CD4-positive, alpha-beta T cell treated with Interleukin-4 for 1 hour (primary cell): ENCODE data around the gene CLEC2B.
"Not testable (repeated sequence)": the region's sequence is repeated elsewhere in the genome, so short reads cannot be mapped to it uniquely, and the experiment has no call there.

ENCODE experiments used
- DNase-seq, 2 donors: peaks; one replicate each; pipeline ENCODE4 v3.0.0-alpha.2; 2020 to 2022

The CLEC2B gene

DNA sequence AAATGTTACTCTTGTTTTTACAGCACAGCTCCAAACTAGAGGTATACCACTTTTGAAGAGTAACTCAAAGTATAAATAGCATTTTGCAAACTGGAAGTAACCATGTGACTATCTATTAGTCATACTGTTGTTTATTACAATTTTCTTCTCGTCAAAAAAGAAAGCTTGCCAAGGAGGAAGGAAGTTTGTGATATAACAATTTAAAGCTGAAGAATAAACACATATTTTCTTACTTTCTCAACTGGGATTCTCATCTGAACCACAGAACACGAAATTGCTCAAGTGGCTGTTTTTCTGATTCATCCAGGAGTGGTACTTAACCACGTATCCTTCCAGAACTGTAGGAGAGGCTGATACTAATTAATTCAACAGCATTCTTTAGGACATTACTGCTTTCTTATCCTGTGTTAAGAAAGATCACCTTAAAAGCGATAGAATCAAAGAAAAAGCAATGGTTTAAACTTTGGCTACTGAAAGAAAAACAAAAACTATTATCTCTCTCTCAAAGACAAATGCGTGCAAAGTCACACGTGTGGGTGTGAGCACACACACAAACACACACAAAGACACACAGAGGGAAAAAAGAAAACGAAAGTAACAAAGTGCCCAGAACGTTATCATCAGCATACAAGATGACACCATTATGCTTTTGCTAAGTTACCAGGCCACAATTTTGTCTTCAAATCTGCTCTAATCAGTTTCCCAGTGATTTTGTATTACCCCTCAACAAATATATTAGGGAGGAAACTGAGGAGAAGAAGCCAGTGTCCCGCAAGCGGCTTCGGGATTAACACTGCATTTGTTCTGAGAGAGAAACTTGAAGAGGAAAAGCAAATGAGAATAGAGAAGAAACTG is at the start of gene CLEC2B:
Gene CLEC2B, minus strand, starts transcription at position 48 of the 855 bp plus-strand sequence.
- DNase-seq = peak; percentile 20 to 80

- no peak for DNase-seq
These were observed 42.6 kb upstream of the CLEC2B start for GRCh38 chr12:9911708-9912107.

DNA sequence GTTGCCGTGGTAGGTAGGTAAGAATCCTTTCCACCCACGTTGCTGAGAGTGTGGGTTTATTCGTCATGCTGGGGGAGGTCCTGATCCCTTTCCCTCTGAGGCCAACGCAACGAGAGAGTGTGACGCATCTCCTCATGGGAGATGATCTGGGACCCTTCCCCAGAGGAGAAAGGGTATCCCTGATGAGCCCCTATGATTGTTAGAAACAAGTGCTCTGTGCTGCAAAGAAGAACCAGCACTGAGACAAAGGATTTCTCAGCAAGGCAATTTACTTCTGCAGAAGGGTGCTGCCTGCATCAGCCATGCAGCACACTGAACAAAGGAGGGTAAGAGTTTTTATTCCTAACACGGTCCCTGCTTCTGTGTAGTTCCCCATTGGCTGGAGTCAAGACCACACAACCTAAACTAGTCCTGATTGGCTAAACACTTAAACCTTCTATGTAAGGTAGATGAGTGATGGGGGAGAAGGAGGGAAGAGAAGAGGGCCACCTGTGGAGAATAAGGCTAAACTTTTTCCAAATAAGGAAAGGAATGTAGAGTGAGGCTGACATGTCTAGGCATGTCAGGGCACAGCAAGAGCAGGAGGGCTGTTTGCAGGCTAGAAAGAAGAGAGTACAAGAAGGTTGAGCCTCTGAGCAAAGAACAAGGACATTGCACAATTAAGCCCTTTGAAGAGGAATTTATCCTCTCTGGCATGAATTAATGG is 41.7 kb upstream of the CLEC2B start:
- no peak for DNase-seq

DNA sequence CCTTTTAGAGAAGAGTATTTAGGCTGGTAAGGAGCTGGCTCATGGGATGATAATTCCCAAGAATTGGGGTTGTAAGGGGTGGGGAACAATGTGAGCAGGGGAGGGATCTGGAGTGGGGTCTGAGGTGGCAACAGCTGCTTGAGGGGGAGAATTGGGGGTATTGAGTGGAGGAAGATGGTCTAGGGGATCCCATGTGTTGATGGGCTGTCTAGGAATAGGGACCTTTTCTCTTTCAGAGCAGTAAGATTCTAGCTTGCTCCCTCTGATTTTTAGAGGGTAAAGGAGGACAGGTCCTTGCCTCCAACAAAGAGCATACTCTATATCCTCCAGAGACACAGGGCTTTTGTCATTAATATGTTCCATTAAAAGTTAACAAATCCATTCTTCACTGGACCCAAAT is 40.6 kb upstream of the CLEC2B start:
- no peak for DNase-seq

DNA sequence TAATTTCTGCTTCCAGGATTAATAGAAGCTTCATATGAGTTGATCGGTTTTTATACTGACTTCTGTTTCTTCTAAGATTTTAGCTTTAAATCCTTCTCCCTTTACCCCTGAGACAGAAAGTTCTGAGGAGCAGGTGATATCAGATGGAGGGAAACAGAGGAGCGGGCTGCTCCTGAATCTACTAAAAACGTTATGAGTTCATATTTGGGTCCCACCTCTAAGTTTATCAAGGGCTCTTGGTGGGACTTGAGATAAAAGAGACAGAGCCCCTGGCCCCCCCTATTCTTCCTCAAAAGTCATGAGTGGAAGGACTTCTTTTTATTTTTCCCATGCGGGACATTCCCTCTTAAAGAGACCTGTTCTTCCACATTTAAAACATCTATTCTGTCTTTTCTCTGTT is 39.2 kb upstream of the CLEC2B start:
- no peak for DNase-seq

- no peak for DNase-seq
These were observed 38.6 kb upstream of the CLEC2B start for GRCh38 chr12:9907769-9908168.

- DNase-seq = peak; percentile 34 to 72
These were observed 37.7 kb upstream of the CLEC2B start for GRCh38 chr12:9906873-9907272.

DNA sequence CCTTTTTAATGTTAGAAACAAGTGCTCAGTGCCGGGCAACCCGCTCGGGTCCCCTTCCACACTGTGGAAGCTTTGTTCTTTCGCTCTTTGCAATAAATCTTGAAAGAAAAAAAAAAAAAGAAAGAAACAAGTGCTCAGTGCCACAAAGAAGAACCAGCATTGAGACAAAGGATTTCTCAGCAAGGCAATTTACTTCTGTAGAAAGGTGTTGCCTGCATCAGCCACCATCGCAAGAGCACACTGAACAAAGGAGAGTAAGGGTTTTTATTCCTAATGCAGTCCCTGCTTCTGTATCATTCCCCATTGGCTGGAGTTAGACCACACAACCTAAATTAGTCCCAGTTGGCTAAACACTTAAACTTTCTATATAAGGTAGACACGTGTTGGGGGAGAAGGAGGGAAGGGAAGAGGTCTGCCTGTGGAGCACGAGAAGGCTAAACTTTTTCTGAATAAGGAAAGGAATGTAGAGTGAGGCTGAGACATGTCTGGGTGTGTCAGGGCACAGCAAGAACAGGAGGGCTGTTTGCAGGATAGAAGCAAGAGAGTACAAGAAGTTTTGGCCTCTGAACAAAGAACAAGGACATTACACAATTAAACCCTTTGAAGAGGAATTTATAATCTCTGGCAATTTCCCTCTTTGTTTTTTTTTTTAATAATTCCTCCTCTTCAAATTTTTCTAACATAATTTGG is 33.5 kb upstream of the CLEC2B start:
- no peak for DNase-seq

GRCh38 chr12:9900930-9901329 is 31.8 kb upstream of the CLEC2B start:
- DNase-seq = no peak

GRCh38 chr12:9899209-9899608 is 30.1 kb upstream of the CLEC2B start:
- no peak for DNase-seq

- no peak for DNase-seq
These were observed 28.4 kb upstream of the CLEC2B start for GRCh38 chr12:9897535-9897934.

DNA sequence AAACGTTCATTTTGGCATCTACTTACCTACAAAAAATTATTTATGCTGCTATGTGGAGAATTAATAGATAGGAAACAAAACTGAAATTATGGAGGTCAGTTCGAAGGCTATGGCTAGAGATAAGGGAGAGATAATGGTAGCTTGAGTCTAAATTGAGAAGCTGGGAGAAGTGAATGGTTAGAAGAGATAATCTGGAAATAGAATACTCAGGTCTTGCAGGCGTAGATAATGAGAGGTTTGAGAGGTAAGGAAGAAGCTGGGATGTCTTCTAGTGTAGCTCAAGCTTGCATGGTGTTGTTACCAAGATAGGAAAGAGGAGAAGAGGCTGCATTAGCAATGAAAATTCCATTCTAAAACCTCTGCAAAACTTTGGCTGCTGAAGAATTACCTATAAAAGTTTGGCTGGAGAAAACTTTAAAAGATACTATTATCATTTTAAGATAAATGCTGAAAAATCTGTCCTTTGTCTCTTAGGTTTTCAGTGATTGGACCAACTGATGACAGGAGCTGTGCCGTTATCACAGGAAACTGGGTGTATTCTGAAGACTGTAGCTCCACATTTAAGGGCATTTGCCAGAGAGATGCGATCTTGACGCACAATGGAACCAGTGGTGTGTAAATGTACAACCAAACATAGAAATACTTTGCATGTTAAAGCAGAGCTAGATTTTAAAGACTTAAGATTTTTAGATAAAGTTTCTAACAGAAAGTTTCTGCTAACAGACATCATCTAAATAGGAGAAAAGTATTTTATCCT is 26.2 kb upstream of the CLEC2B start:
- DNase-seq = no peak

GRCh38 chr12:9888665-9889273 is 19.6 kb upstream of the CLEC2B start:
- no peak for DNase-seq

- no peak for DNase-seq
These were observed 14.0 kb upstream of the CLEC2B start for GRCh38 chr12:9883175-9883574.

DNA sequence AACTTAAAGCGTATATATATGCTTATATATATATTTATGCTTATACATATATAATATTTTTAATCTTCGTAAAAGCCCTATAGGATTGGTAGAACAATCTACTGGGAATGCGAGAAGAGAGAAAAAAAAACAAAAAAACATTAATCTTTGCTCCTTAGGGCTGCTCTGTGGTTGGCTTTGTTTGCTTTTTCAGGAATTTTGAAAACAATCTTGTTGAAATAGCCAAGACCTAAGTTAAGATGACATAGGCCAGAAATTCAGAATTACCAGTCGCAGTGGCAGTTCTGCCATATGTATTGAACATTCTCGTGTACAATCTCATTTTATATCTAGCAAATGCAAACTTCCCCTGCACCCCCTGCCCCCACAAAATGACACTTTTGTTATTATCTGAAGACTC is 12.8 kb upstream of the CLEC2B start:
- DNase-seq = no peak

DNA sequence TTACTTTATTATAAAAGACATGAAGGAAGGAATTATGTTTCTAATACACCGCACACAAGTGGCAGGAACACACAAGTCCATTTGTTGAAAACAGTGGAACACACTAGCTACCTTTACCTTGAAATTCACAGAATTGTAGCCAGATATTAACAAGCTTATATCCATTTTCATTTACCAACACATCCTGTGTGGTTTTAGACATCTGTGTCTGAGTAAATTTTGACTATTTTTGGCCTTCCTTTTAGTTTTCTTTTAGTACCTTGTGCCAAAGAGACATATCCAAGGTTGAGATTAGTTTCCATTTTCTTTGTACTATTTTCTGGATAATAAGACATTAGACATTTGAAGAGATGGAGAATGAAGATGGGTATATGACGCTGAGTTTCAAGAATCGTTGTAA is 12.1 kb upstream of the CLEC2B start, which contains the start of gene KLRF2:
Gene KLRF2, plus strand, starts transcription at position 244 of the 400 bp plus-strand sequence. Its CDS starts 107 bp downstream, at position 351.
- DNase-seq = no peak

DNA sequence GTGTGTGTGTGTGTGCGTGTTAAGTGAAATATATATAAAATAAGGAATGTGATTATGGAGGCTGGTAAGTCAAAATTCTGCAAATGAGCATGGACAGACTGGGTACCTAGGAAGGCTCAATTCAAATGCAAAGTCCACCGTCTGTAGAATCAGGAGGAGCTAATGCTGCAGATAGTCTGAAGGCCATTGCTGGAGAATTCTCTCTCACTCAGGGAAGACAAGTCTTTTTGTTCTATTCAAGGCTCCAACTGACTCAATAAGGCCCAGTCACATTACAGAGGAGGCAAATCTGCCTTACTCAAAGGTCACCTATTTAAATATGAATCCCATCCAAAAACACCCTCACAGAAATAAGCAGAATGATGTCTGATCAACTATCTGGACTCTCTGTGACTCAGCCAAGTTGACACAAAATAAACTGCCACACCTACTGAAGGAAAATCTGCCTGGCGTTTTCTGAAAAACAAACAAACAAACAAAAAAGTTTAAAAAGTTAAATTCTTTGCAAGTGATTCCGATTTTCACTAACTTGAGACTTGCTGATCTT is 11.5 kb upstream of the CLEC2B start:
- no peak for DNase-seq

DNA sequence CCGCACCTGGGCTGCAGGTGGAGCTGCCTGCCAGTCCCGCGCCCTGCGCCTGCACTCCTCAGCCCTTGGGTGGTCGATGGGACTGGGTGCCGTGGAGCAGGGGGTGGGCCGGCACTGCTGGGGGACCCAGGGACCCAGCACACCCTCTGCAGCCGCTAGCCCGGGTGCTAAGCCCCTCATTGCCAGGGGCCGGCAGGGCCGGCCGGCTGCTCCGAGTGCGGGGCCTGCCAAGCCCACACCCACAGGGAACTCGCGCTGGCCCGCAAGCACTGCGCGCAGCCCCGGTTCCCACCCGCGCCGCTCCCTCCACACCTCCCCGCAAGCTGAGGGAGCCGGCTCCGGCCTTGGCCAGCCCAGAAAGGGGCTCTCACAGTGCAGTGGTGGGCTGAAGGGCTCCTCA is 7.0 kb upstream of the CLEC2B start:
- DNase-seq = not testable (repeated sequence)

DNA sequence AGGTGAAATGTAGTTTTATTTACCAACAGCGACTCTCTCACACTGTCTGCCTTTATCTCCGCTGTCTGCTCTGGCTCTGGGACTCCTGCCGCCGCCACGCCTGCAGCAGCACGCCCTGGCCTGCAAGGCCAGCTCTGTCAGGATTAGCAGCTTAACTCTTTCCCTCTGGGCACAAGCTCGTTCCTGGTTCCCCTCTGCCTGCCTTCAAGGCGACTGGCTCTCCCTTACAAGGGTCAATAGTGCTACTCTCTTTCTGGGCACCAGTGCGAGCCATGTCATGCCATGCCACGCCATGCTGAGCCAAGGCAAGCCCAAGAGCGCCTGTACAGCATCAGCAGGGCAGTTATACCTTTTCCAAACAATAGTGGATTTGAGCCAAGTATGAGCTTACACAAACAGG is 3.6 kb upstream of the CLEC2B start:
- no peak for DNase-seq

DNA sequence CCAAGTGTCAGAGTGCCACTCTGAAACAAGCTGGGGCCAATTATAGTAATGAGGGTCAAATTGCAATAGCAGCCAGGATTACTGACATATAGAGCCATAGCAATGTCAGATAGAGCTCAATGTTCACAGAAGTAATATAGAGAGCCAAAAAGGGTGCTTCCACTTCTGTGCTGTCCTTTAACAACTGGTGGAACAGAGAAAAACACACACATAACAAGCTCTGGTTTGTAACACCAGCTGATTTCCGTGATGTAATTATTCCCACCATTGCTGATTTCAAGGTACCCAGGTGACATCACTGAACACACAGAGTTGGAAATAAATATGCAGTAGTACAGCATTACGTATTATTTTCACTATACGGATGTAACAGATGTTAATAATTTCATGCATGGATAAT is 3.0 kb upstream of the CLEC2B start:
- no peak for DNase-seq

GRCh38 chr12:9870286-9870866 is 1.2 kb upstream of the CLEC2B start:
- no peak for DNase-seq

DNA sequence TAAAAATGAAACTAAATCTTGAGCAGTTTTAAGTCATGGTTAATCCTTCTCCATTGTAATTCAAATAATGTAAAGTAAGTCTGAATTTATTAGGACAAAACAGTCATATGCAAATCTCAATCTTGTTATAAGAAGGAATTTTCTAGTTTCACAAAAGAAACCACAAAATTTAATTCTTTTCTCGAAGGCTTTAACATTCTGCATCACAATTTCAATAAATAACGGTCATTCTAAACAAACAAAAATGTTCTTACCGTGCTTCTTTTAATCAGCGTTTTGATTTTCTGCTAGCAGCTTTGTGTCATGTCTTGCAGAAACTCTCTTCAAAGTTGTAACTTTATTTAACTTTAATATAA is 225 bp downstream of the CLEC2B start:
- no peak for DNase-seq
